HepG2 (cell line): ENCODE results near the gene ALDH1A2. TPM values are rescaled to one million over a fixed set of nuclear protein-coding genes. Genes with fewer than 3 reads are reported as not detected.

ENCODE experiments used
- ATAC-seq: fragments of 200-7000 bp; cut with Tn5 transposase; 3 replicates; pipeline ENCODE4 v1.9.1; 2020; ENCODE audit warnings: mild to moderate bottlenecking, moderate library complexity
- BruUV-seq: library from RNA; stranded (reverse); fragments of 400-500 nt; replicated peaks from 2 replicates; lab custom pipeline; 2021; lab: Mats Ljungman, UMichigan
- CTCF ChIA-PET: fragments of 300-600 bp; formaldehyde crosslinking; extraction: SDS; loops from one replicate; lab custom pipeline; 2021; ENCODE audit warnings: low total read pairs, inconsistent platforms, low intra/inter-chr PET ratio; lab: Yijun Ruan, JAX
- POLR2A ChIA-PET: fragments of 350-600 bp; sonication (Branson Sonifier 250); formaldehyde crosslinking; loops from one replicate; lab custom pipeline; 2020; ENCODE audit warnings: antibody characterized with exemption, inconsistent platforms; lab: Yijun Ruan, JAX
- DNase-seq: peaks from one replicate; pipeline ENCODE4 v3.0.0-alpha.2; 2015; ENCODE audit warnings: low spot score
- FAIRE-seq: peaks from 3 replicates; lab custom pipeline; 2011; peaks lifted over from hg19 to GRCh38; lab: Jason Lieb, UNC
- H2AFZ ChIP-seq: one replicate; pipeline ENCODE4 v1.6.1; 2011; ENCODE audit warnings: low read length, inconsistent platforms
- H3K27ac ChIP-seq: fragments of 300-600 bp; 3 replicates; pipeline ENCODE4 v1.8.0; 2011; ENCODE audit warnings: mixed run types, mild to moderate bottlenecking, mixed read lengths, low read length, inconsistent platforms; ENCODE audit not compliant: insufficient read depth; ENCODE audit errors: extremely low read length
- H3K27me3 ChIP-seq, 2 experiments: fragments of 200-600 bp in 1 of 2; 2 replicates in 1 of 2; 3 replicates in 1 of 2; pipeline versions ENCODE4 v1.6.0 to v1.8.0; 2011; ENCODE audit warnings: low read length in 2 of 2, mild to moderate bottlenecking in 2 of 2, moderate library complexity in 2 of 2, inconsistent platforms in 1 of 2; ENCODE audit not compliant: insufficient read depth in 2 of 2, control insufficient read depth in 1 of 2
- H3K36me3 ChIP-seq, 2 experiments: fragments of 200-600 bp in 1 of 2; replicated peaks in 1 of 2; 2 replicates in 1 of 2; 3 replicates in 1 of 2; pipeline versions ENCODE4 v1.5.1 to v1.8.0; 2011; ENCODE audit warnings: low read length in 2 of 2, inconsistent platforms in 1 of 2; ENCODE audit not compliant: insufficient read depth in 2 of 2, control insufficient read depth in 1 of 2
- H3K4me1 ChIP-seq: 2 replicates; pipeline ENCODE4 v1.5.1; 2012; ENCODE audit warnings: low read length, inconsistent platforms; ENCODE audit not compliant: insufficient read depth
- H3K4me2 ChIP-seq: 2 replicates; pipeline ENCODE4 v1.6.0; 2011; ENCODE audit warnings: low read depth, low read length, inconsistent platforms
- H3K4me3 ChIP-seq, 3 experiments: fragments of 200-600 bp in 1 of 3; sonication (generic), shearing (Covaris generic) in 1 of 3; replicated peaks in 1 of 3; 2 replicates each; pipeline ENCODE4 v1.5.1; 2011 to 2016; ENCODE audit warnings: low read length in 3 of 3, inconsistent platforms in 2 of 3, low read depth in 2 of 3, mild to moderate bottlenecking in 2 of 3, control low read depth in 1 of 3, mixed read lengths in 1 of 3; ENCODE audit not compliant: insufficient read depth in 1 of 3
- H3K79me2 ChIP-seq: one replicate; pipeline ENCODE4 v1.6.1; 2011; ENCODE audit warnings: low read length, inconsistent platforms; ENCODE audit not compliant: insufficient read depth
- H3K9ac ChIP-seq: 2 replicates; pipeline ENCODE4 v1.6.0; 2011; ENCODE audit warnings: mild to moderate bottlenecking, low read depth, low read length, inconsistent platforms; ENCODE audit not compliant: insufficient read depth
- H3K9me3 ChIP-seq: 2 replicates; pipeline ENCODE4 v1.5.1; 2012; ENCODE audit warnings: mild to moderate bottlenecking, low read length
- H4K20me1 ChIP-seq: 2 replicates; pipeline ENCODE4 v1.6.0; 2011; ENCODE audit warnings: inconsistent platforms, mild to moderate bottlenecking, low read length, moderate library complexity; ENCODE audit not compliant: insufficient read depth
- ARID5B ChIP-seq: IDR thresholded peaks from 2 replicates; pipeline ENCODE4 v1.4.0; 2020; ENCODE audit warnings: mild to moderate bottlenecking, missing genetic modification reagents
- HHEX ChIP-seq: IDR thresholded peaks from 2 replicates; pipeline ENCODE4 v1.6.1; 2016; ENCODE audit warnings: control low read depth
- ZNF274 ChIP-seq: sonication (generic); formaldehyde crosslinking; IDR thresholded peaks from 2 replicates; pipeline ENCODE4 v1.5.1; 2020; ENCODE audit warnings: mild to moderate bottlenecking, missing genetic modification reagents
- ZSCAN5A ChIP-seq: sonication (generic); formaldehyde crosslinking; IDR thresholded peaks from 2 replicates; pipeline ENCODE4 v1.8.0; 2022; ENCODE audit warnings: mild to moderate bottlenecking, missing genetic modification reagents, borderline replicate concordance
- WGBS: methylation state at CpG from one replicate; pipeline ENCODE4 v1.1.6; 2017; ENCODE audit warnings: low lambda C conversion rate; 5-methylcytosine and 5-hydroxymethylcytosine counted together
- in situ Hi-C: cut with HindIII; loops from 2 replicates; pipeline ENCODE4 v1.10.0; 2017; ENCODE audit warnings: low pct_unique_long_range_greater_than_20kb; ENCODE audit not compliant: extremely low pct_ligation_motif_present
- intact Hi-C: fragments of 100-400 bp; cut with micrococcal nuclease; formaldehyde crosslinking; loops from one replicate; pipeline ENCODE4 v1.10.0; 2022; ENCODE audit not compliant: unreplicated experiment
- polyA plus RNA-seq, 8 experiments: library from polyadenylated mRNA; depleted of rRNA in 3 of 8; stranded (reverse) in 7 of 8; unstranded in 1 of 8; fragments of >200 nt; fragmentation: Illumina TruSeq in 4 of 8; extraction: Trizol in 4 of 8; gene quantifications; 2 replicates each; pipeline versions ENCODE4 v1.2.1 to v1.2.3, GENCODE V29; 2011 to 2016; ENCODE audit warnings: low read depth in 4 of 8, missing spikeins in 1 of 8, mixed read lengths in 1 of 8; ENCODE audit not compliant: insufficient read depth in 1 of 8
- total RNA-seq, 5 experiments: library from RNA; depleted of rRNA; stranded (reverse); fragments of >200 nt; fragmentation: Illumina TruSeq; extraction: Trizol; gene quantifications; 2 replicates each; pipeline ENCODE4 v1.2.3, GENCODE V29; 2016; ENCODE audit warnings: low read depth in 1 of 5

Gene ALDH1A2
- total and polyA plus RNA-seq, 2 of the 13 experiments (the other 11 are each of a cell fraction or from before 2014, with no cell fraction given): 0.64 to 0.90 TPM

GRCh38 chr15:57951328-57951932 is 114.1 kb downstream of the ALDH1A2 start:
- H3K36me3 ChIP-seq: no peaks in the 10 kb centered on the region
- no peak overlapping the region for H3K4me3 ChIP-seq
- H3K4me2 ChIP-seq: no peak overlapping the region
- H3K9me3 ChIP-seq: no peaks in the 10 kb centered on the region
- H2AFZ ChIP-seq: no peak overlapping the region
- H3K79me2 ChIP-seq: no peaks in the 10 kb centered on the region
- H3K4me1 ChIP-seq: no peaks in the 10 kb centered on the region
- DNase-seq (no peak), ATAC-seq (no peak), FAIRE-seq (no peak)
- CTCF ChIA-PET: no interaction called here
- TF ChIP-seq ZNF274 (no peak), HHEX (CRISPR knock-in tag) (no peak), ZSCAN5A (CRISPR knock-in tag) (no peak), ARID5B (CRISPR knock-in tag) (no peak)
- intact Hi-C loops: no loop called here
- no peak overlapping the region for H3K27ac ChIP-seq
- no peaks in the 10 kb centered on the region for H4K20me1 ChIP-seq
- no peak overlapping the region for H3K9ac ChIP-seq
- peaks cover 5 to 35% of the 10 kb centered on the region in 2 experiments for H3K27me3 ChIP-seq
- POLR2A ChIA-PET: no interaction called here
- in situ Hi-C loops: no loop called here
- WGBS: 6% methylated on average over 7 of the region's 7 CpGs
- no TSS peak for BruUV-seq
